Left ventricle myocardium inferior (tissue), 1 donor: Measurements from ENCODE around the gene TRIM28. TPM values are rescaled to one million over a fixed set of nuclear protein-coding genes. Genes with fewer than 3 reads are reported as not detected.

Source experiments
- DNase-seq: peaks from one replicate; pipeline ENCODE4 v3.0.0-alpha.2; 2020
- H3K27ac ChIP-seq: fragments of 200-600 bp; replicated peaks from 2 replicates; pipeline ENCODE4 v1.8.0; 2021
- H3K27me3 ChIP-seq: fragments of 200-600 bp; 2 replicates; pipeline ENCODE4 v1.8.0; 2021; ENCODE audit warnings: low read depth
- H3K36me3 ChIP-seq: fragments of 200-600 bp; 2 replicates; pipeline ENCODE4 v1.8.0; 2021
- H3K4me1 ChIP-seq: fragments of 200-600 bp; 2 replicates; pipeline ENCODE4 v1.8.0; 2021
- H3K4me3 ChIP-seq: fragments of 200-600 bp; 2 replicates; pipeline ENCODE4 v1.8.0; 2021; ENCODE audit warnings: mild to moderate bottlenecking, moderate library complexity
- H3K9me3 ChIP-seq: fragments of 200-600 bp; replicated peaks from 2 replicates; pipeline ENCODE4 v1.8.0; 2021
- intact Hi-C: fragments of 100-400 bp; cut with micrococcal nuclease; formaldehyde crosslinking; loops from one replicate; pipeline ENCODE4 v1.11.0; 2022
- total RNA-seq: library from RNA; stranded (reverse); fragmentation: NEBNext Ultra II Directional; extraction: Animal tissue kit (Norgen Biotek cat#: 25700); gene quantifications from one replicate; pipeline ENCODE4 v1.2.1, GENCODE V29; 2021
- TF ChIP-seq, protein P1 (sequence below): fragments of 200-600 bp; IDR thresholded peaks from 2 replicates; pipeline ENCODE4 v1.8.0; 2021; ENCODE audit warnings: antibody characterized with exemption, mild to moderate bottlenecking, borderline replicate concordance
- donor health status: DM: no; HTN: yes; CAD: no; lungs with severe emphysema.

The TRIM28 gene
- total RNA-seq, 1 donor from 2014 or later: 136 TPM

DNA sequence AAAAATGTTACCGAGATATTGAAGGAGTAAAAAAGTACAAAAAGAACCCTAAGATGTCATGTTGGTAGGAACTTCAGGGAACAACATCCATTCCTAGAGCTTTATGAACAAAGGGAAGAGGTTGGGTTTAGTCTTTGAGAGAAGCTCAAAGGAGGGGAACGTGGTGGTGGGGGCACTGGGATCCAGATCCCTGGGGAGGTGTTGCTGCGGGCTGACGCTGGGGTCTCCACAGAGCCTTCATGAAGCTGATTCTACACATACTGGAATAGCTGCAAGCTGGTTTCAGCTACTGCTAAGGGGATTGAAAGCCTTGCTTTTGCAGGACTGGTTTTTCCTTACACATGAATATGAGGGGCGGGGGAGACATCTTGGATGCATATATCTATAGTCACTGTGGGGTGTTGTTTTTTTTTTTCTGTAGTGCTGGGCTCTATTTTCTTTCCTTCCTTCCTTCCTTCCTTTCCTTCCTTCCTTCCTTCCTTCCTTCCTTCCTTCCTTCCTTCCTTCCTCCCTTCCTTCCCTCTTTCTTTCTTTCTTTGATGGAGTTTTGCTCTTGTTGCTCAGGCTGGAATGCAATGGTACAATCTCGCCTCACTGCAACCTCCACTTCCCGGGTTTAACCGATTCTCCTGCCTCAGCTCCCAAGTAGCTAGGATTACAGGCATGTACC is 35.7 kb downstream of the TRIM28 start:
- H3K4me1 ChIP-seq: peaks cover 32% of the 10 kb centered on the region
- peaks cover 28% of the 10 kb centered on the region for H3K36me3 ChIP-seq
- intact Hi-C loops: no loop called here
- no peaks in the 10 kb centered on the region for H3K9me3 ChIP-seq
- TF ChIP-seq, protein P1, sequence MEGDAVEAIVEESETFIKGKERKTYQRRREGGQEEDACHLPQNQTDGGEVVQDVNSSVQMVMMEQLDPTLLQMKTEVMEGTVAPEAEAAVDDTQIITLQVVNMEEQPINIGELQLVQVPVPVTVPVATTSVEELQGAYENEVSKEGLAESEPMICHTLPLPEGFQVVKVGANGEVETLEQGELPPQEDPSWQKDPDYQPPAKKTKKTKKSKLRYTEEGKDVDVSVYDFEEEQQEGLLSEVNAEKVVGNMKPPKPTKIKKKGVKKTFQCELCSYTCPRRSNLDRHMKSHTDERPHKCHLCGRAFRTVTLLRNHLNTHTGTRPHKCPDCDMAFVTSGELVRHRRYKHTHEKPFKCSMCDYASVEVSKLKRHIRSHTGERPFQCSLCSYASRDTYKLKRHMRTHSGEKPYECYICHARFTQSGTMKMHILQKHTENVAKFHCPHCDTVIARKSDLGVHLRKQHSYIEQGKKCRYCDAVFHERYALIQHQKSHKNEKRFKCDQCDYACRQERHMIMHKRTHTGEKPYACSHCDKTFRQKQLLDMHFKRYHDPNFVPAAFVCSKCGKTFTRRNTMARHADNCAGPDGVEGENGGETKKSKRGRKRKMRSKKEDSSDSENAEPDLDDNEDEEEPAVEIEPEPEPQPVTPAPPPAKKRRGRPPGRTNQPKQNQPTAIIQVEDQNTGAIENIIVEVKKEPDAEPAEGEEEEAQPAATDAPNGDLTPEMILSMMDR: no peak
- DNase-seq: no peak
- no peak overlapping the region for H3K4me3 ChIP-seq
- H3K27me3 ChIP-seq: no peaks in the 10 kb centered on the region
- H3K27ac ChIP-seq: no peak overlapping the region

DNA sequence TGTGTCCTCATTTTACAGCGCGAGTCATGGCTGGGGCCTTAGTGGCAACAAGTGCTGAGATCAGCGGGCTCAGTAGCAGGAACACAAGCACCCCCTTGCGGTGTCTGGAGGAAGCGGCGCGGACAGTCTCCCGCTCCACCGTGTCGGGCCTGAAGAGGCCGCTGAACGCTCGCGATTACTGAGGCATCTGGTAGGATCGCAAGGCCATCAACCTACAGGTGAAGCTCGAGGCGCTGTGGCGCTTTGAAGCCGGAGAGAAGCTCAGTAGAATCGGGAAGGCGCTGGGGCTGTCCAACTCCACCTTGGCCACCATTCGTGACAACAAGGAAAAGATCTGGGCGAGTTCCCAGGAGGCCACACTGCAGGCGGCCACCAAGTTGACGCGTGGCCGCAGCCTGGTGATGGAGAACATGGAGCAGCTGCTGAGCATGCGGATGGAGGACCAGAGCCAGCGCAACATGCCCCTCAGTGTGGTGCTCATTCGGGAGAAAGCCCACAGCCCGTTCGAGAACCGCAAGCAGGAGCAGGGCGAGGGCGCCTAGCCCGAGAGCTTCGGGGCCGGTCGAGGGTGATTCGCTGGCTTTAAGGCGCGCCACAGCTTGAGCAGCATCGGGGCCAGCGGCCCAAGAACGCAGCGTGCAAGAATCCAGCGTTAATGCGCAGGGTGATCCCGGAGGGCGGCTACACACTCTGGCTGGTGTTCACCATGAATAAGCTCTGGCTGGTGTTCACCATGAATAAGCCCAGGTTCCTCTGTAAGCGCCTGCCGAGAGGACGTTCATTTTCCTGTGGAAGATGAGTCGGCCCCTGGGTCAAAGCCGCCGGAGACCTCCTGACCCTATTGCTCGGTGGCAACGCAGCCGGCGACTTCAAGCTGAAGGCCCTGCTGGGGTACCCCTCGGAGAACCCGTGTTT is 37.6 kb downstream of the TRIM28 start:
- no peaks in the 10 kb centered on the region for H3K9me3 ChIP-seq
- intact Hi-C loops: no loop called here
- no peak overlapping the region for H3K4me3 ChIP-seq
- peak; percentile 87 for DNase-seq
- H3K27ac ChIP-seq: peak overlapping the region; percentile 74
- TF ChIP-seq, protein P1: peak; percentile 97
- H3K4me1 ChIP-seq: peaks cover 20% of the 10 kb centered on the region
- H3K27me3 ChIP-seq: no peaks in the 10 kb centered on the region
- H3K36me3 ChIP-seq: peaks cover 28% of the 10 kb centered on the region

DNA sequence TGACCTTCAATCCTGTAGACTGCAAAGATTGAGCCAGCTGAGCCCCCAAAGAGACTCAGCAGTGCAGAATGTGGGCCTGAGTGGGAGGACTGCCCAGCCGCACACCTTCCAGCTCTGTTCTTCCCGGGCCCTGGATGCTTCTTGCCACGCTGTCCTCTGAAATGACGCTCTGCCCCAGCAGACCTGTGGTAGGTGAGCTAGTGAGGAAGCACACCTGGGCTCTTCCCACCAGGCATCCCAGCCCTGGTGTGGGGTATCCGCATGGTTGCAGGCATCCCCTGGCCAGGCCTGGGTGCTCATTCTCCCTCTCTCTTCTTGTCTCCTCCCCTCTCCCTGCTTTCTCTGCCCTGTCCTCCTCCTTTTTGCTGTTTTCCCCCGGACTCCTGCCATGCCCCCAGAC is 39.1 kb downstream of the TRIM28 start:
- intact Hi-C loops: no loop called here
- no peak overlapping the region for H3K27ac ChIP-seq
- H3K27me3 ChIP-seq: no peaks in the 10 kb centered on the region
- H3K4me1 ChIP-seq: peaks cover 14% of the 10 kb centered on the region
- DNase-seq: no peak
- H3K9me3 ChIP-seq: no peaks in the 10 kb centered on the region
- H3K4me3 ChIP-seq: no peak overlapping the region
- peaks cover 28% of the 10 kb centered on the region for H3K36me3 ChIP-seq
- TF ChIP-seq, protein P1: no peak

DNA sequence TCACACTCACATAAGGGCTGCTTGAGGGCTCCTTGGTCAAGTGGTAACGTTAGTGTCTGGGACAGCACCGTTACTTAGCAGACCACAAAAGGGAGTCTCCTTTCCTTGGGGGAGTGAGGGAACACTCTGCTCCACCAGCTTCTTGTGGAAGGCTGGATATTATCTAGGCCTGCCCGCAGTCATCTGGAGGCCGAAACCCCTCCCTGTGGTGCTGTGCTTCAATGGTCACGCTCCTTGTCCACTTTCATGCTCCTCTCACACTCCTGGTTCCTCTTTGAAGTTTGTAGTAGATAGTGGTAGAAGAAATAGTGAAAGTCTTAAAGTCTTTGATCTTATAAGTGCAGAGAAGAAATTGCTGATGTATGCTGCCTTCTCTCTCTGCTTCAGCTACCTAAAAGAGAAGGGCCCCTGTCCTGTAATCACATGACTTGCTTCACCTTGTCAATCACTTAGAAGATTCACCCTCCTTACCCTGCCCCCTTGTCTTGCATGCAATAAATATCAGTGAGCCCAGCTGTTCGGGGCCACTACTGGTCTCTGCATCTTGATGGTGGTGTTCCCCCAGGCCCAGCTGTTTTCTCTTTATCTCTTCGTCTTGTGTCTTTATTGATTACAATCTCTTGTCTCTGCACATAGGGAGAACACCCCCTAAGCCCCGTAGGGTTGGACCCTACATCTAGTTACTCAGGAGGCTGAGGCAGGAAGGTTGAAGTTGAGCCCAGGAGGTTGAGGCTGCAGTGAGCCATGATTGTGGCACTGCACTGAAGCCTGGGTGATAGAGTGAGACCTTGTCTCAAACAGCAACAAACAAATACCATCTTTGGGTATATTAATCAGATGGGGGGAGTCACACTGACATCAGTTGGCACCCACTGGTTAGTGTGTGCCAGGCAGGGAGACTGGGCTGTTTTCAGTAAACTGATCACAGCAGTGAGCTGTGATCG is 40.9 kb downstream of the TRIM28 start:
- H3K27ac ChIP-seq: no peak overlapping the region
- H3K4me3 ChIP-seq: no peak overlapping the region
- H3K4me1 ChIP-seq: peaks cover 14% of the 10 kb centered on the region
- TF ChIP-seq, protein P1: no peak
- H3K36me3 ChIP-seq: peaks cover 28% of the 10 kb centered on the region
- H3K9me3 ChIP-seq: no peaks in the 10 kb centered on the region
- no peaks in the 10 kb centered on the region for H3K27me3 ChIP-seq
- intact Hi-C loops: no loop called here
- no peak for DNase-seq
